ENCODE measurements around the gene PIM2.

DNA sequence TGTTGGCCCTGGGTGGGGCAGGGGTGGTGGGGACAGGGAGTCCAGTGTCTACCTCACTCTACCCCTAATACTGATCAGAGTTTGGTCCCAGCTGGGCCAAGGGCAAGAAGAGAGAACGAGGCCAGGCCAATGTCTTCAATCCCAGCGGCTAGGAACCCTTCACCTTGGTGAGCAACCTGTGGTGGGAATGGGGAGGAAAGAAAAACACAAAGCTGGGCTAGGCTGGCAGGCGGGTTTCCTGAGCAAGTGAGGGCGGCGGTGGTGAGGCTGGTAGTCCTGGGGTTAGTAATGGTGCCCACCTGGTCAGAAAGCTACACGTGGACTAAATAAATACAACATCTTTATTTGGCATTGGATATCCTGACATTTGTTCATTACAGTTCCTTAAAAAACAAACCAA, 15.5 kb downstream of the PIM2 start:
- TF ChIP-seq, protein P1, sequence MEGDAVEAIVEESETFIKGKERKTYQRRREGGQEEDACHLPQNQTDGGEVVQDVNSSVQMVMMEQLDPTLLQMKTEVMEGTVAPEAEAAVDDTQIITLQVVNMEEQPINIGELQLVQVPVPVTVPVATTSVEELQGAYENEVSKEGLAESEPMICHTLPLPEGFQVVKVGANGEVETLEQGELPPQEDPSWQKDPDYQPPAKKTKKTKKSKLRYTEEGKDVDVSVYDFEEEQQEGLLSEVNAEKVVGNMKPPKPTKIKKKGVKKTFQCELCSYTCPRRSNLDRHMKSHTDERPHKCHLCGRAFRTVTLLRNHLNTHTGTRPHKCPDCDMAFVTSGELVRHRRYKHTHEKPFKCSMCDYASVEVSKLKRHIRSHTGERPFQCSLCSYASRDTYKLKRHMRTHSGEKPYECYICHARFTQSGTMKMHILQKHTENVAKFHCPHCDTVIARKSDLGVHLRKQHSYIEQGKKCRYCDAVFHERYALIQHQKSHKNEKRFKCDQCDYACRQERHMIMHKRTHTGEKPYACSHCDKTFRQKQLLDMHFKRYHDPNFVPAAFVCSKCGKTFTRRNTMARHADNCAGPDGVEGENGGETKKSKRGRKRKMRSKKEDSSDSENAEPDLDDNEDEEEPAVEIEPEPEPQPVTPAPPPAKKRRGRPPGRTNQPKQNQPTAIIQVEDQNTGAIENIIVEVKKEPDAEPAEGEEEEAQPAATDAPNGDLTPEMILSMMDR (conservative IDR thresholded peaks at IDR 0.05) = no peak
- TF ChIP-seq ZFX (IDR thresholded peaks at IDR 0.05) = no peak
